Right atrium auricular region (tissue), 2 donors: Measurements from ENCODE around the gene TEX264. TPM values are rescaled to one million over a fixed set of nuclear protein-coding genes. Genes with fewer than 3 reads are reported as not detected.

Source experiments
- DNase-seq: peaks from one replicate; pipeline ENCODE4 v3.0.0-alpha.2; 2019; ENCODE audit warnings: low spot score
- H3K27ac ChIP-seq, 2 donors: fragments of 200-600 bp; sonication (generic); 1 replicate in 1 of 2; 2 replicates in 1 of 2; pipeline ENCODE4 v1.5.1; 2016 to 2019
- H3K27me3 ChIP-seq, 2 donors: fragments of 200-600 bp; sonication (generic); one replicate each; pipeline versions ENCODE4 v1.5.1 to v1.6.0; 2017 to 2019
- H3K36me3 ChIP-seq: fragments of 200-600 bp; sonication (generic); one replicate; pipeline ENCODE4 v1.5.1; 2016
- H3K4me1 ChIP-seq, 2 donors: fragments of 200-600 bp; sonication (generic); one replicate each; pipeline versions ENCODE4 v1.5.1 to v1.6.0; 2017 to 2019
- H3K4me3 ChIP-seq, 2 donors: fragments of 200-600 bp; sonication (generic); 1 replicate in 1 of 2; 2 replicates in 1 of 2; pipeline ENCODE4 v1.5.1; 2017 to 2019; ENCODE audit warnings: mild to moderate bottlenecking in 1 of 2, moderate library complexity in 1 of 2
- H3K9me3 ChIP-seq, 2 donors: fragments of 200-600 bp; sonication (generic); one replicate each; pipeline ENCODE4 v1.5.1; 2019
- CTCF ChIP-seq, 2 donors: fragments of 200-600 bp; sonication (generic); IDR thresholded peaks; one replicate each; pipeline ENCODE4 v1.5.1; 2019; ENCODE audit warnings: antibody characterized with exemption in 2 of 2
- total RNA-seq, 2 donors: library from RNA; depleted of rRNA; stranded (reverse); fragments of >200 nt; gene quantifications; one replicate each; pipeline ENCODE4 v1.1.0, GENCODE V29; 2016

Gene TEX264
- total RNA-seq, 2 donors from 2014 or later: 55.9 to 62.3 TPM

GRCh38 chr3:51706788-51707731, 36.0 kb downstream of the TEX264 start, which contains the start of gene GRM2:
Gene GRM2, plus strand, starts transcription at chr3:51707068. Its CDS starts 1,916 bp downstream, at chr3:51708984.
- Histone ChIP-seq H3K9me3 (no peaks in the 10 kb centered on the region), H3K4me1 (peaks cover 0 to 13% of the 10 kb centered on the region in 2 donors), H3K36me3 (peaks cover 17% of the 10 kb centered on the region), H3K4me3 (peak within 1 kb of the TSS; percentile 21 to 40), H3K27me3 (no peaks in the 10 kb centered on the region), H3K27ac (no peak within 1 kb of the TSS)
- peak; percentile 63 for DNase-seq
- TF ChIP-seq CTCF (IDR thresholded peaks at IDR 0.05): peak in 1 of 2 donors; percentile 34

GRCh38 chr3:51708216-51708845, 37.3 kb downstream of the TEX264 start:
- Histone ChIP-seq H3K4me3 (no peak overlapping the region), H3K27ac (no peak overlapping the region), H3K36me3 (peaks cover 4% of the 10 kb centered on the region), H3K9me3 (no peaks in the 10 kb centered on the region), H3K4me1 (peaks cover 0 to 13% of the 10 kb centered on the region in 2 donors), H3K27me3 (no peaks in the 10 kb centered on the region)
- TF ChIP-seq CTCF (IDR thresholded peaks at IDR 0.05): no peak
- no peak for DNase-seq

DNA sequence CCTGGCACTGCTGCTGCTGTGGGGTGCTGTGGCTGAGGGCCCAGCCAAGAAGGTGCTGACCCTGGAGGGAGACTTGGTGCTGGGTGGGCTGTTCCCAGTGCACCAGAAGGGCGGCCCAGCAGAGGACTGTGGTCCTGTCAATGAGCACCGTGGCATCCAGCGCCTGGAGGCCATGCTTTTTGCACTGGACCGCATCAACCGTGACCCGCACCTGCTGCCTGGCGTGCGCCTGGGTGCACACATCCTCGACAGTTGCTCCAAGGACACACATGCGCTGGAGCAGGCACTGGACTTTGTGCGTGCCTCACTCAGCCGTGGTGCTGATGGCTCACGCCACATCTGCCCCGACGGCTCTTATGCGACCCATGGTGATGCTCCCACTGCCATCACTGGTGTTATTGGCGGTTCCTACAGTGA, 38.0 kb downstream of the TEX264 start:
- no peak overlapping the region for H3K27ac ChIP-seq
- H3K9me3 ChIP-seq: no peaks in the 10 kb centered on the region
- DNase-seq: no peak
- no peak for TF ChIP-seq CTCF (IDR thresholded peaks at IDR 0.05)
- no peak overlapping the region for H3K4me3 ChIP-seq
- no peaks in the 10 kb centered on the region for H3K27me3 ChIP-seq
- peaks cover 0 to 13% of the 10 kb centered on the region in 2 donors for H3K4me1 ChIP-seq
- no peaks in the 10 kb centered on the region for H3K36me3 ChIP-seq

DNA sequence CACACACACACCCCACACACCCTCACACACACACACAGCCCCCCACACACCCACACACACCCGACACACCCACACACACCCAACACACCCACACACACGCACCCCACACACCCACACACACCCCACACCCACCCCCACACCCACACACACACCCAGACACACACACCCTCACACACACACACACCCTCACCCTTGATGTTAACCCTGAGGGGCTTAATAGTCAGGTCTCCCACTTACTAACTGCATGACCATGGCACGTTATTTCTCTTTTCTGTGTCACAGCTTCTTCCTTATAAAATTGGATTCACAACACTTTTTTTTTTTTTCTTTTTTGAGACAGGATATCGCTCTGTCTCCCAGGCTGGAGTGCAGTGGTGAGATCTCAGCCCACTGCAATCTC, 38.6 kb downstream of the TEX264 start:
- no peaks in the 10 kb centered on the region for H3K9me3 ChIP-seq
- H3K4me3 ChIP-seq: no peak overlapping the region
- peaks cover 0 to 13% of the 10 kb centered on the region in 2 donors for H3K4me1 ChIP-seq
- no peak for TF ChIP-seq CTCF (IDR thresholded peaks at IDR 0.05)
- H3K36me3 ChIP-seq: no peaks in the 10 kb centered on the region
- H3K27ac ChIP-seq: no peak overlapping the region
- no peak for DNase-seq
- H3K27me3 ChIP-seq: no peaks in the 10 kb centered on the region

- no peak for DNase-seq
- TF ChIP-seq CTCF (IDR thresholded peaks at IDR 0.05): no peak
- H3K27ac ChIP-seq: no peak overlapping the region
- no peak overlapping the region for H3K4me3 ChIP-seq
- H3K4me1 ChIP-seq: peaks cover 0 to 13% of the 10 kb centered on the region in 2 donors
- no peaks in the 10 kb centered on the region for H3K27me3 ChIP-seq
- H3K9me3 ChIP-seq: no peaks in the 10 kb centered on the region
- no peaks in the 10 kb centered on the region for H3K36me3 ChIP-seq
These were observed 39.7 kb downstream of the TEX264 start for GRCh38 chr3:51710631-51711351.
